Non-pigmented ciliary epithelial cell (primary cell): ENCODE results near the gene APOBEC3A.
"Not testable (repeated sequence)": the region's sequence is repeated elsewhere in the genome, so short reads cannot be mapped to it uniquely, and the experiment has no call there.

Experiments
- DNase-seq: peaks from one replicate; pipeline ENCODE4 v3.0.0-alpha.2; 2010; ENCODE audit warnings: low read depth

Gene APOBEC3A

GRCh38 chr22:38981005-38981991 lies 23.9 kb downstream of the APOBEC3A start:
- DNase-seq = no peak

- peak; percentile 76 for DNase-seq
These were observed 24.9 kb downstream of the APOBEC3A start, which contains the start of gene APOBEC3B for GRCh38 chr22:38981992-38982927. APOBEC3B (plus strand) TSS chr22:38982347; CDS start chr22:38982454, 107 bp downstream.

- DNase-seq = no peak
These were observed 26.8 kb downstream of the APOBEC3A start for GRCh38 chr22:38984224-38984623.

- DNase-seq = not testable (repeated sequence)
These were observed 27.7 kb downstream of the APOBEC3A start for GRCh38 chr22:38984784-38985757.

- DNase-seq = no peak
These were observed 29.2 kb downstream of the APOBEC3A start for GRCh38 chr22:38986629-38987028.

- no peak for DNase-seq
These were observed 29.9 kb downstream of the APOBEC3A start for GRCh38 chr22:38987171-38987895.

GRCh38 chr22:38989466-38989865 lies 32.1 kb downstream of the APOBEC3A start:
- DNase-seq = no peak

GRCh38 chr22:38992871-38993371 lies 35.5 kb downstream of the APOBEC3A start:
- not testable (repeated sequence) for DNase-seq

GRCh38 chr22:38996105-38996504 lies 38.7 kb downstream of the APOBEC3A start:
- no peak for DNase-seq

- no peak for DNase-seq
These were observed 40.1 kb downstream of the APOBEC3A start for GRCh38 chr22:38997518-38997917.

GRCh38 chr22:39003165-39003638 lies 45.8 kb downstream of the APOBEC3A start:
- peak; percentile 43 for DNase-seq

GRCh38 chr22:39007177-39007576 lies 49.8 kb downstream of the APOBEC3A start:
- DNase-seq = no peak

GRCh38 chr22:39008271-39008850 lies 51.0 kb downstream of the APOBEC3A start:
- not testable (repeated sequence) for DNase-seq

- DNase-seq = no peak
These were observed 53.5 kb downstream of the APOBEC3A start for GRCh38 chr22:39010946-39011345.
